CD14-positive monocyte (primary cell): Measurements from ENCODE around the gene KCNQ1. TPM values are rescaled to one million over a fixed set of nuclear protein-coding genes. Genes with fewer than 3 reads are reported as not detected.

Experiments
- DNase-seq, 3 donors: peaks; one replicate each; pipeline ENCODE4 v3.0.0-alpha.2; 2011 to 2022
- H2AFZ ChIP-seq: 2 replicates; pipeline ENCODE4 v1.6.0; 2012; ENCODE audit warnings: mild to moderate bottlenecking, low read depth, low read length, inconsistent platforms; ENCODE audit not compliant: insufficient read depth, poor library complexity, severe bottlenecking
- H3K27ac ChIP-seq, 2 donors: 1 replicate in 1 of 2; 2 replicates in 1 of 2; pipeline ENCODE4 v1.5.1; 2012 to 2013; ENCODE audit warnings: low read length in 2 of 2, control low read depth in 1 of 2, inconsistent platforms in 1 of 2, low read depth in 1 of 2, mild to moderate bottlenecking in 1 of 2
- H3K27me3 ChIP-seq, 2 donors: one replicate each; pipeline versions ENCODE4 v1.6.0 to v1.6.1; 2011 to 2013; ENCODE audit warnings: low read length in 2 of 2; ENCODE audit not compliant: control insufficient read depth in 2 of 2, insufficient read depth in 2 of 2
- H3K36me3 ChIP-seq, 2 donors: replicated peaks in 1 of 2; 1 replicate in 1 of 2; 2 replicates in 1 of 2; pipeline versions ENCODE4 v1.5.1 to v1.6.1; 2012 to 2013; ENCODE audit warnings: low read length in 2 of 2, control low read depth in 1 of 2, inconsistent platforms in 1 of 2, mild to moderate bottlenecking in 1 of 2; ENCODE audit not compliant: insufficient read depth in 2 of 2, control insufficient read depth in 1 of 2
- H3K4me1 ChIP-seq, 2 donors: 1 replicate in 1 of 2; 2 replicates in 1 of 2; pipeline versions ENCODE4 v1.5.1 to v1.6.1; 2012 to 2013; ENCODE audit warnings: low read length in 2 of 2, control low read depth in 1 of 2, inconsistent platforms in 1 of 2, mild to moderate bottlenecking in 1 of 2, moderate library complexity in 1 of 2; ENCODE audit not compliant: insufficient read depth in 2 of 2, control insufficient read depth in 1 of 2
- H3K4me2 ChIP-seq: replicated peaks from 2 replicates; pipeline ENCODE3; 2012; ENCODE audit warnings: low read length, moderate library complexity, mild to moderate bottlenecking; ENCODE audit not compliant: poor library complexity, severe bottlenecking; ENCODE audit errors: extremely low read depth
- H3K4me3 ChIP-seq, 3 experiments: fragments of 200-600 bp in 1 of 3; sonication (generic) in 1 of 3; replicated peaks in 1 of 3; 1 replicate in 2 of 3; 2 replicates in 1 of 3; pipeline ENCODE4 v1.5.1; 2011 to 2013; ENCODE audit warnings: low read length in 3 of 3, mild to moderate bottlenecking in 3 of 3, control low read depth in 2 of 3, low read depth in 2 of 3, inconsistent platforms in 1 of 3, moderate library complexity in 1 of 3
- H3K79me2 ChIP-seq: 2 replicates; pipeline ENCODE4 v1.6.0; 2012; ENCODE audit warnings: mild to moderate bottlenecking, control low read depth, inconsistent platforms, low read length, moderate library complexity; ENCODE audit not compliant: insufficient read depth
- H3K9ac ChIP-seq: 2 replicates; pipeline ENCODE4 v1.6.0; 2017; ENCODE audit warnings: low read length, mild to moderate bottlenecking; ENCODE audit not compliant: insufficient read depth, poor library complexity, severe bottlenecking
- H3K9me3 ChIP-seq, 2 donors: replicated peaks in 1 of 2; 1 replicate in 1 of 2; 2 replicates in 1 of 2; pipeline versions ENCODE4 v1.5.1 to v1.6.1; 2012 to 2013; ENCODE audit warnings: low read length in 2 of 2, control low read depth in 1 of 2; ENCODE audit not compliant: control insufficient read depth in 1 of 2, insufficient read depth in 1 of 2
- H4K20me1 ChIP-seq: 2 replicates; pipeline ENCODE4 v1.6.0; 2012; ENCODE audit warnings: mild to moderate bottlenecking, low read length, control low read depth, moderate library complexity; ENCODE audit not compliant: insufficient read depth
- H3K27ac Mint-ChIP-seq, 7 donors: one replicate each; pipeline ENCODE4 v1.8.0; 2020; ENCODE audit warnings: mild to moderate bottlenecking in 7 of 7, mixed read lengths in 7 of 7, moderate library complexity in 6 of 7, inconsistent platforms in 2 of 7
- H3K27me3 Mint-ChIP-seq, 3 donors: one replicate each; pipeline ENCODE4 v1.8.0; 2021 to 2022; ENCODE audit warnings: low read depth in 3 of 3, mild to moderate bottlenecking in 3 of 3, mixed read lengths in 3 of 3, moderate library complexity in 3 of 3, inconsistent platforms in 1 of 3
- H3K36me3 Mint-ChIP-seq, 2 donors: one replicate each; pipeline ENCODE4 v1.8.0; 2020; ENCODE audit warnings: mixed read lengths in 2 of 2, inconsistent platforms in 1 of 2, mild to moderate bottlenecking in 1 of 2
- H3K4me1 Mint-ChIP-seq: one replicate; pipeline ENCODE4 v1.8.0; 2020; ENCODE audit warnings: mild to moderate bottlenecking, mixed read lengths
- H3K4me3 Mint-ChIP-seq, 2 donors: one replicate each; pipeline ENCODE4 v1.8.0; 2020; ENCODE audit warnings: mild to moderate bottlenecking in 2 of 2, mixed read lengths in 2 of 2, moderate library complexity in 1 of 2
- H3K9me3 Mint-ChIP-seq, 7 donors: one replicate each; pipeline ENCODE4 v1.8.0; 2020 to 2022; ENCODE audit warnings: mixed read lengths in 7 of 7, mild to moderate bottlenecking in 6 of 7, moderate library complexity in 6 of 7, inconsistent platforms in 2 of 7
- WGBS: methylation state at CpG from one replicate; pipeline ENCODE4 v1.1.5; 2013; ENCODE audit warnings: missing lambda C conversion rate; ENCODE audit not compliant: insufficient coverage; 5-methylcytosine and 5-hydroxymethylcytosine counted together
- intact Hi-C, 2 donors: fragments of 100-400 bp; cut with micrococcal nuclease; formaldehyde crosslinking; loops; one replicate each; pipeline versions ENCODE4 v1.15.0 to v1.15.1; 2023
- polyA plus RNA-seq, 3 donors: library from polyadenylated mRNA; depleted of rRNA in 1 of 3; unstranded in 2 of 3; stranded (reverse) in 1 of 3; fragments of 300-500 nt in 2 of 3; fragments of >200 nt in 1 of 3; fragmentation: Illumina TruSeq in 2 of 3; gene quantifications; 1 replicate in 2 of 3; 2 replicates in 1 of 3; pipeline ENCODE4 v1.2.3, GENCODE V29; 2012 to 2021
- TF ChIP-seq, protein P1 (sequence below): fragments of 200-600 bp; IDR thresholded peaks from one replicate; pipeline ENCODE4 v1.8.0; 2022; ENCODE audit warnings: antibody characterized with exemption, mild to moderate bottlenecking

KCNQ1 gene
- polyA plus RNA-seq, 3 donors, result 14.9 to 31.8 (median 21.6) TPM

DNA sequence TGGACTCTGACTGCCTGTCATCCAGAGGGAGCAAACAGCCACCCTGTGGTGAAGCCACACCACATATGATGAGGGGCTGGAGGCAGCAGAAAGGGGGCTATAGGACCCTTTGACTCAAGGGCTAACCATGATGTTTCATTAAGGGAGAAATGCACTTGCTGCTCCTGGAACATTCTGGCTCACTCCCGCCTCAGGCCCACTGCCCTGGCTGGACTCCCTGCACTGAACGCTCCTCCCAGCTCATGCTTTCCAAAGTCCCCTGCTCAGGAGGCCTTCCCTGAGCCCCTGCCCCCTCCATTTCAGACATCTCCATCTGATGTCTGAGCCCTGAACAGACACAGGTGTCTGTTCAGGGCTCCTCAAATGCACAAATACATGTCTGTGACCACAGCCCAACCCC lies 371.7 kb downstream of the KCNQ1 start:
- Histone ChIP-seq H3K27me3 (no peaks in the 10 kb centered on the region), H3K4me3 (no peak overlapping the region), H3K36me3 (peaks cover 4 to 26% of the 10 kb centered on the region in 2 donors), H2AFZ (no peak overlapping the region), H3K79me2 (no peaks in the 10 kb centered on the region), H3K9me3 (peaks cover 19 to 50% of the 10 kb centered on the region in 2 donors), H3K27ac (no peak overlapping the region), H3K4me1 (peaks cover 21 to 22% of the 10 kb centered on the region in 2 donors), H3K9ac (no peak overlapping the region), H3K4me2 (no peak overlapping the region), H4K20me1 (peaks cover 5% of the 10 kb centered on the region)
- DNase-seq, result no peak
- intact Hi-C loops, result no loop called here
- TF ChIP-seq, protein P1, sequence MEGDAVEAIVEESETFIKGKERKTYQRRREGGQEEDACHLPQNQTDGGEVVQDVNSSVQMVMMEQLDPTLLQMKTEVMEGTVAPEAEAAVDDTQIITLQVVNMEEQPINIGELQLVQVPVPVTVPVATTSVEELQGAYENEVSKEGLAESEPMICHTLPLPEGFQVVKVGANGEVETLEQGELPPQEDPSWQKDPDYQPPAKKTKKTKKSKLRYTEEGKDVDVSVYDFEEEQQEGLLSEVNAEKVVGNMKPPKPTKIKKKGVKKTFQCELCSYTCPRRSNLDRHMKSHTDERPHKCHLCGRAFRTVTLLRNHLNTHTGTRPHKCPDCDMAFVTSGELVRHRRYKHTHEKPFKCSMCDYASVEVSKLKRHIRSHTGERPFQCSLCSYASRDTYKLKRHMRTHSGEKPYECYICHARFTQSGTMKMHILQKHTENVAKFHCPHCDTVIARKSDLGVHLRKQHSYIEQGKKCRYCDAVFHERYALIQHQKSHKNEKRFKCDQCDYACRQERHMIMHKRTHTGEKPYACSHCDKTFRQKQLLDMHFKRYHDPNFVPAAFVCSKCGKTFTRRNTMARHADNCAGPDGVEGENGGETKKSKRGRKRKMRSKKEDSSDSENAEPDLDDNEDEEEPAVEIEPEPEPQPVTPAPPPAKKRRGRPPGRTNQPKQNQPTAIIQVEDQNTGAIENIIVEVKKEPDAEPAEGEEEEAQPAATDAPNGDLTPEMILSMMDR, result no peak
- Mint-ChIP-seq H3K36me3 (peaks cover 27 to 28% of the 10 kb centered on the region in 2 donors), H3K4me3 (no peak overlapping the region), H3K27ac (peak overlapping the region in 2 of 7 donors; percentile 23 to 33), H3K4me1 (peaks cover 28% of the 10 kb centered on the region), H3K27me3 (peaks cover 1 to 10% (median 2%) of the 10 kb centered on the region in 3 donors), H3K9me3 (peaks cover 26 to 42% (median 33%) of the 10 kb centered on the region in 7 donors)
- WGBS, result 100% methylated on average over 2 of the region's 2 CpGs

DNA sequence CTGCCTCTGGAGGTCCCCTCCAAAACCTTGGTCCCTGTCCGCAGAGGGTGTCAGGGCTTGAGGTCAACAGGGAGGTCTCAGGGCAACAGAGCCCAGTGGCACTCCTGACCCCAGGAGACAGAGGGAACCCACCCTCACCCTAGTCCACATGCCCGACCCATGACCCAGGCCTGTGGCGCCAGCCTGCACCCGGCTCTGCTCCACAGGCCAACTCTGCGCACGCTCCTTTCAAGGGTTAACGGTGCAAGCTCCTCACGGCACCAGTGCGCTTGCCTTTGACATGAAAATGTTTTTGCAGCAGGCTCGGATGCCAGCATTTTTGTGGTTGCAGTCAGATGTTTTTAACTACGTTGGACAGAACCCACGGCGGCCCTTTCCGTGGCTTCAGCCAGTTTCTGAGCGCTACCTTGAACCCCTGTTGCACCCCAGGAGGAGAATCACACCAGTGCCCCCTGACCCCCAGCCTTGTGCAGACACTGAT lies 372.2 kb downstream of the KCNQ1 start:
- Mint-ChIP-seq H3K4me3 (no peak overlapping the region), H3K36me3 (peaks cover 31 to 33% of the 10 kb centered on the region in 2 donors), H3K4me1 (peaks cover 24% of the 10 kb centered on the region), H3K27ac (peak overlapping the region in 1 of 7 donors; percentile 33), H3K27me3 (peaks cover 1 to 9% (median 2%) of the 10 kb centered on the region in 3 donors), H3K9me3 (peaks cover 31 to 47% (median 38%) of the 10 kb centered on the region in 7 donors)
- Histone ChIP-seq H3K4me2 (no peak overlapping the region), H3K4me1 (peaks cover 16 to 18% of the 10 kb centered on the region in 2 donors), H4K20me1 (peaks cover 5% of the 10 kb centered on the region), H3K27ac (no peak overlapping the region), H3K9ac (no peak overlapping the region), H3K79me2 (no peaks in the 10 kb centered on the region), H3K9me3 (peaks cover 24 to 54% of the 10 kb centered on the region in 2 donors), H3K27me3 (no peaks in the 10 kb centered on the region), H3K36me3 (peaks cover 4 to 27% of the 10 kb centered on the region in 2 donors), H3K4me3 (no peak overlapping the region), H2AFZ (no peak overlapping the region)
- WGBS, result 78% methylated on average over 15 of the region's 15 CpGs
- DNase-seq, result no peak
- intact Hi-C loops, result no loop called here
- TF ChIP-seq, protein P1, result no peak
